MM.1S (cell line): Measurements from ENCODE around the gene TTC28.

Experiments
- DNase-seq: peaks from one replicate; pipeline ENCODE4 v3.0.0-alpha.2; 2015
- H2AFZ ChIP-seq: fragments of 300-600 bp; sonication (generic); 2 replicates; pipeline ENCODE4 v1.6.0; 2016; ENCODE audit warnings: antibody characterized with exemption, low read length
- H3F3A ChIP-seq: fragments of 300-600 bp; sonication (generic); 2 replicates; pipeline ENCODE4 v1.6.1; 2016; ENCODE audit warnings: mild to moderate bottlenecking, antibody characterized with exemption, low read length, moderate library complexity, mixed read lengths; ENCODE audit not compliant: insufficient read depth
- H3K27ac ChIP-seq: fragments of 300-600 bp; sonication (generic); 2 replicates; pipeline ENCODE4 v1.5.1; 2016; ENCODE audit warnings: mild to moderate bottlenecking, low read length
- H3K27me3 ChIP-seq: fragments of 300-600 bp; sonication (generic); replicated peaks from 2 replicates; pipeline ENCODE4 v1.6.0; 2016; ENCODE audit warnings: low read length; ENCODE audit not compliant: insufficient read depth
- H3K36me3 ChIP-seq: fragments of 300-600 bp; sonication (generic); replicated peaks from 2 replicates; pipeline ENCODE4 v1.6.1; 2016; ENCODE audit warnings: mild to moderate bottlenecking, low read length, mixed read lengths; ENCODE audit not compliant: insufficient read depth
- H3K4me1 ChIP-seq: fragments of 300-600 bp; sonication (generic); 2 replicates; pipeline ENCODE4 v1.6.1; 2016; ENCODE audit warnings: low read length, mixed read lengths
- H3K4me2 ChIP-seq: fragments of 300-600 bp; sonication (generic); 2 replicates; pipeline ENCODE4 v1.6.0; 2016; ENCODE audit warnings: low read depth, low read length
- H3K4me3 ChIP-seq: fragments of 300-600 bp; sonication (generic); 2 replicates; pipeline ENCODE4 v1.5.1; 2016; ENCODE audit warnings: low read length, mixed read lengths
- H3K79me2 ChIP-seq: fragments of 300-600 bp; sonication (generic); 2 replicates; pipeline ENCODE4 v1.6.1; 2016; ENCODE audit warnings: mixed run types, low read length, mixed read lengths
- H3K9ac ChIP-seq: fragments of 300-600 bp; sonication (generic); 2 replicates; pipeline ENCODE4 v1.6.1; 2016; ENCODE audit warnings: low read length, mixed read lengths
- H3K9me2 ChIP-seq: fragments of 300-600 bp; sonication (generic); replicated peaks from 2 replicates; pipeline ENCODE4 v1.6.1; 2016; ENCODE audit warnings: mild to moderate bottlenecking, low read length, mixed read lengths; ENCODE audit not compliant: insufficient read depth
- H3K9me3 ChIP-seq: fragments of 300-600 bp; sonication (generic); replicated peaks from 2 replicates; pipeline ENCODE4 v1.6.1; 2016; ENCODE audit warnings: mild to moderate bottlenecking, low read length, mixed read lengths; ENCODE audit not compliant: insufficient read depth
- H4K20me1 ChIP-seq: fragments of 300-600 bp; sonication (generic); 2 replicates; pipeline ENCODE4 v1.6.1; 2016; ENCODE audit warnings: mild to moderate bottlenecking, low read length, moderate library complexity, mixed read lengths; ENCODE audit not compliant: insufficient read depth
- EZH2 ChIP-seq: fragments of 300-600 bp; sonication (generic); optimal IDR thresholded peaks from 2 replicates; pipeline ENCODE3; 2017; ENCODE audit warnings: low read depth, mild to moderate bottlenecking, antibody characterized with exemption, low read length, mixed read lengths
- EZH2phosphoT487 ChIP-seq: fragments of 300-600 bp; sonication (generic); IDR thresholded peaks from 2 replicates; pipeline ENCODE4 v1.6.1; 2018; ENCODE audit warnings: antibody characterized with exemption, low read length
- TF ChIP-seq, protein P1 (sequence below): fragments of 300-600 bp; sonication (generic); IDR thresholded peaks from 2 replicates; pipeline ENCODE4 v1.5.1; 2016; ENCODE audit warnings: antibody characterized with exemption, low read length, mixed read lengths

The TTC28 gene

DNA sequence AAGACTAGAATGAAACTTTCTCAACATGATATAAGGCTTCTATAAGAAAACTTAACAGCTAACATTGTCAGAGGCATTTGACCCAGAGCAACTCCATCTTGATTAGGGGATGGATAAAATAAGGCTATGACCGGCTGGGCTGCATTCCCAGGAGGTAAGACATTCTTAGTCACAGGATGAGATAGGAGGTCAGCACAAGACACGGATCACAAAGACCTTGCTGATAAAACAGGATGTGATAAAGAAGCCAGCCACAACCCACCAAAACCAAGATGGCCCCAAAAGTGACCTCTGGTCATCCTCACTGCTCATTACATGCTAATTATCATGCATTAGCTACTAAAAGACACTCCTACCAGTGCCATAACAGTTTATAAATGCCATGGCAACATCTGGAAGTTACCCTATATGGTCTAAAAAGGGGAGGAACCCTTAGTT lies 135.2 kb downstream of the TTC28 start:
- TF ChIP-seq EZH2phosphoT487: no peak
- TF ChIP-seq, protein P1, sequence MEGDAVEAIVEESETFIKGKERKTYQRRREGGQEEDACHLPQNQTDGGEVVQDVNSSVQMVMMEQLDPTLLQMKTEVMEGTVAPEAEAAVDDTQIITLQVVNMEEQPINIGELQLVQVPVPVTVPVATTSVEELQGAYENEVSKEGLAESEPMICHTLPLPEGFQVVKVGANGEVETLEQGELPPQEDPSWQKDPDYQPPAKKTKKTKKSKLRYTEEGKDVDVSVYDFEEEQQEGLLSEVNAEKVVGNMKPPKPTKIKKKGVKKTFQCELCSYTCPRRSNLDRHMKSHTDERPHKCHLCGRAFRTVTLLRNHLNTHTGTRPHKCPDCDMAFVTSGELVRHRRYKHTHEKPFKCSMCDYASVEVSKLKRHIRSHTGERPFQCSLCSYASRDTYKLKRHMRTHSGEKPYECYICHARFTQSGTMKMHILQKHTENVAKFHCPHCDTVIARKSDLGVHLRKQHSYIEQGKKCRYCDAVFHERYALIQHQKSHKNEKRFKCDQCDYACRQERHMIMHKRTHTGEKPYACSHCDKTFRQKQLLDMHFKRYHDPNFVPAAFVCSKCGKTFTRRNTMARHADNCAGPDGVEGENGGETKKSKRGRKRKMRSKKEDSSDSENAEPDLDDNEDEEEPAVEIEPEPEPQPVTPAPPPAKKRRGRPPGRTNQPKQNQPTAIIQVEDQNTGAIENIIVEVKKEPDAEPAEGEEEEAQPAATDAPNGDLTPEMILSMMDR: no peak
- TF ChIP-seq EZH2: no peak
- Histone ChIP-seq H3K9me3 (no peaks in the 10 kb centered on the region), H2AFZ (no peak overlapping the region), H3K36me3 (no peaks in the 10 kb centered on the region), H3K27me3 (no peaks in the 10 kb centered on the region), H3F3A (no peaks in the 10 kb centered on the region), H3K9ac (no peak overlapping the region), H4K20me1 (no peaks in the 10 kb centered on the region), H3K4me2 (no peak overlapping the region), H3K4me1 (no peaks in the 10 kb centered on the region), H3K4me3 (no peak overlapping the region), H3K79me2 (no peaks in the 10 kb centered on the region), H3K9me2 (no peaks in the 10 kb centered on the region), H3K27ac (no peak overlapping the region)
- no peak for DNase-seq

GRCh38 chr22:28542980-28543621 lies 136.5 kb downstream of the TTC28 start:
- no peaks in the 10 kb centered on the region for H3K9me3 ChIP-seq
- no peak overlapping the region for H3K4me3 ChIP-seq
- no peaks in the 10 kb centered on the region for H3K9me2 ChIP-seq
- no peaks in the 10 kb centered on the region for H3K36me3 ChIP-seq
- TF ChIP-seq EZH2phosphoT487 (no peak), EZH2 (no peak)
- TF ChIP-seq, protein P1: no peak
- no peak overlapping the region for H3K27ac ChIP-seq
- H4K20me1 ChIP-seq: no peaks in the 10 kb centered on the region
- no peak for DNase-seq
- no peak overlapping the region for H3K9ac ChIP-seq
- H3K4me1 ChIP-seq: no peaks in the 10 kb centered on the region
- H3K27me3 ChIP-seq: no peaks in the 10 kb centered on the region
- no peak overlapping the region for H3K4me2 ChIP-seq
- H3F3A ChIP-seq: no peaks in the 10 kb centered on the region
- no peak overlapping the region for H2AFZ ChIP-seq
- H3K79me2 ChIP-seq: no peaks in the 10 kb centered on the region

- Histone ChIP-seq H3K27ac (no peak overlapping the region), H3K36me3 (no peaks in the 10 kb centered on the region), H3F3A (no peaks in the 10 kb centered on the region), H3K9me3 (no peaks in the 10 kb centered on the region), H3K4me3 (no peak overlapping the region), H3K27me3 (no peaks in the 10 kb centered on the region), H2AFZ (no peak overlapping the region), H3K4me1 (no peaks in the 10 kb centered on the region), H3K9ac (no peak overlapping the region), H3K9me2 (no peaks in the 10 kb centered on the region), H3K4me2 (no peak overlapping the region), H4K20me1 (no peaks in the 10 kb centered on the region), H3K79me2 (no peaks in the 10 kb centered on the region)
- TF ChIP-seq EZH2phosphoT487: no peak
- TF ChIP-seq EZH2: no peak
- TF ChIP-seq, protein P1: no peak
- no peak for DNase-seq
These were observed 138.5 kb downstream of the TTC28 start for GRCh38 chr22:28541137-28541536.
